ENCODE measurements around the gene ITPRID2. TPM values are rescaled to one million over a fixed set of nuclear protein-coding genes. Genes with fewer than 3 reads are reported as not detected.
"Not testable (repeated sequence)": the region's sequence is repeated elsewhere in the genome, so short reads cannot be mapped to it uniquely, and the experiment has no call there.

The ITPRID2 gene
- total RNA-seq, 1 donor from 2014 or later: 80.8 TPM

DNA sequence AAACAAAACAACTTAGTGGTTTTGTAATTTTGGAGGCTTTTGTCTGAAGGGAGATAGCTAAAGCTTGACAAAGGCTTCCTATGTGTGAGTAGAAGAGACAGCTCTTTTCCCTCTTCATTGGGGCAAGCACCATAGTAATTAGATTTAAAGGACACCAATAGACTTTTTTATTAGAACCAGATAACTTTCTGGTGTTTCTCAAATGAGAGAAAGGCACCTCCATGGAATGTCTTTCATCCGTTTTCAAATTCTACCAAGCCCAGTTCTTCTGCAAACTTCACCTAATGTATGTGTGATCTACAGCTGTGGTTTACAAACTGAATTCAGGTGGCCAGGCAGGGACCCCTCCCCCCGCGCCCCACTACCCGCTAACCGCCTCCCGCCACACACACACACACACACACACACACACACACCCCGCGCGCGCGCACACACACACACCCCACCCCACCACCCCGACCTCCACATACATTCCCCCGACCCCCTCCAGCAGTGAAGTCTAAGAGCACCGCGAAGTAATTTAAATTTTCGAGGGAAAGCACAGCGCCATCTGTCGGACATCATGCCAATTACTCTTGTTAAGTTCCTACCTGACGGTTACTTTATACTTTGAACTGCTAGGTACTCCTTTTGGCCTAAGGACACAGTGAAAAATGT, 62.5 kb downstream of the ITPRID2 start:
- intact Hi-C loops (cut with DNase I): loop anchor here (2.0 kb wide), 1 partner anchor 211 kb away; no protein-coding TSS in a partner anchor
- no peak for DNase-seq (ENCODE audit: low spot score)

- DNase-seq (ENCODE audit: low spot score): no peak
- intact Hi-C loops (cut with DNase I): loop anchor here (2.0 kb wide), 1 partner anchor 212 kb away; no protein-coding TSS in a partner anchor
These were observed 63.0 kb downstream of the ITPRID2 start for GRCh38 chr2:181954538-181954883.

DNA sequence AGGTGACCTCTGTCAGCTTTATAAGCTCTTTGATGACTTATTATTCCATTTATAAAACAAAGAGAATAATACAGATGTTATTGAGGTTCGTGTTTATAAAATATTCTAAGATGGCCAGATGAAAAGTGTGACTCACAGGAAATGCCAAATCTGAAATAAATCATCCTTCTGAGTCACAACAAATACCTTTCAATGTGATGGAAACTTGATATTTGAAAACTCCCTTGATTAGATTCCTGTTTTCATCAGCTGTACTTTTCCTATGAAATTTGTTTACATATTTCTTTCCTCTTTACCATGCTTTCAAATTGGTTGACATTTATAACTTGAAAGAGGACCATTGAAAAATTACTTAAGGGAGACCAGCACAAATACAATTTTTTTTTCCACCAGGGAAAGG, 63.5 kb downstream of the ITPRID2 start:
- intact Hi-C loops (cut with DNase I): loop anchor here (2.0 kb wide), 1 partner anchor 212 kb away; no protein-coding TSS in a partner anchor
- DNase-seq (ENCODE audit: low spot score): no peak

DNA sequence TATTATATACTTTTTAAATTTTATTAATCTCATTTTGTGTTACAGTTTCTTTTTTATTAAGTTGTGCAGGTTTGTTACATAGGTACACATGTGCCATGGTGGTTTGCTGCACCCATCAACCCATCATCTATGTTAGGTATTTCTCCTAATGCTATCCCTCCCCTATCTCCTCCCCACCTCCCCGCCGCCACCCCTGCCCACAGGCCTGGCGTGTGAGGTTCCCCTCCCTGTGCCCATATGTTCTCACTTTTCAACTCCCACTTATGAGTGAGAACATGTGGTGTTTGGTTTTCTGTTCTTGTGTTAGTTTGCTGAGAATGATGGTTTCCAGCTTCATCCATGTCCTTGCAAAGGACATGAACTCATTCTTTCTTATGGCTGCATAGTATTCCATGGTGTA, 64.3 kb downstream of the ITPRID2 start:
- intact Hi-C loops (cut with DNase I): loop anchor here (2.0 kb wide), 1 partner anchor 213 kb away; no protein-coding TSS in a partner anchor
- DNase-seq (ENCODE audit: low spot score): not testable (repeated sequence)

- intact Hi-C loops (cut with DNase I): no loop called here
- no peak for DNase-seq (ENCODE audit: low spot score)
These were observed 66.1 kb downstream of the ITPRID2 start for GRCh38 chr2:181957668-181958067.

- intact Hi-C loops (cut with DNase I): no loop called here
- no peak for DNase-seq (ENCODE audit: low spot score)
These were observed 67.2 kb downstream of the ITPRID2 start for GRCh38 chr2:181958726-181959125.

DNA sequence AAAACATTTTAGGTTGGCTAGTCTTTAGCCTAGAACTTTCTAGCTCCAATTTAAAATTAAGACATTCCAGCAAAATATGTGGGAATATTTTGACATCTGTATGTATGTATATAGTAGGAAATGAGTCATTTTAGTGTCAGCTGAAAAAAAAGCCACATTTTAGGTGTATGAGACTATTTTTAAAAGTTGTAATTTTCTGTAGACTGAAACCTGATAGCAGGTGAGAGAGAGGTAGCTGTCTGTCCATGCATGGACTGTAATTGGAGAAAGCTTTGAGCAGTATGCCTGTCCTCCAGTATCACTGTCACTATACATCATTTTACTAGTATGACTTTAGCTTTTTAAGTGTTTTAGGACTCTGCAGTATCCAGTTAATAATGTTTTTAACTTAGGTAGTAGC, 68.0 kb downstream of the ITPRID2 start:
- intact Hi-C loops (cut with DNase I): no loop called here

DNA sequence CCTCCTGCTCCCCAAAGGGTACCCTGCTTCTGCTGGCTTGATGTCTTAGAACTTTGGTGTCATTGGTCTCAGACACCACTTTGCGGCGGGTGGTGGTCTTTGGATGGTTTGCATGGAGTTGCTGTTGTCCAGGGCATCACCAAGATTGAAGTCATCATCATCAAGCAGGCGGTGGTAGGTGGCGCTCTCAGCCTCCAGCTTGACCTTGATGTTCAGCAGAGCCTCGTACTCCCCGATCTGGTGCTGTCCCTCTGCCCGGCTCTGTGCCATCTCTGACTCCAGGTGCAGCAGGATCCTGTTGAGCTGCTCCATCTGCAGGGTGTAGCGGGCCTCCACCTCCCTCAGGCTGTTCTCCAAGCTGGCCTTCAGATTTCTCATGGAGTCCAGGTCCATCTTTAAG, 69.6 kb downstream of the ITPRID2 start:
- DNase-seq (ENCODE audit: low spot score); intact Hi-C loops (cut with DNase I): not testable (repeated sequence)

More for the DNA sequence above, 68.0 kb downstream of the ITPRID2 start:
- DNase-seq (ENCODE audit: low spot score): no peak

GRCh38 chr2:181962142-181962541, 70.6 kb downstream of the ITPRID2 start:
- intact Hi-C loops (cut with DNase I): no loop called here
- DNase-seq (ENCODE audit: low spot score): no peak

GRCh38 chr2:181970160-181970794, 78.7 kb downstream of the ITPRID2 start:
- intact Hi-C loops (cut with DNase I): loop anchor here (5.0 kb wide), 1 partner anchor 107 kb away; no protein-coding TSS in a partner anchor
- no peak for DNase-seq (ENCODE audit: low spot score)

DNA sequence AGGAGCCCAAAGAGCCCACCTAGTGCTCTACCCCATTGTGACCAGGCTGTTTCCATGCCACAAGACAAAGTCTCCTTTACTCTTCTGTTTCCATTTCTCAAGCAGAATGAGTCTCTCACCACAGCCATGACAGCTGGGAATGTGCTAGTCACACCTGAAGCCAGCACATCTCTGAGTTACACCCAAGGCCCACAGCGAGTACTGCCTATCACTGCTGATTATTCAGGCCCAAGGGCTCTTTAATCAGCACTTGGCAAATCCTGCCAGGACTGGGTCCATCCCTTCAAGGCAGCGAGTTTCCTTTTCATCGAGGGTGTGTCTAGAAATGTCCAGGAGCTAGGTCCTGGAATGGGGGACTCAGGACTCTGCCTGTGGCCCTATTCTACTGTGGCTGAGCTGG, 79.5 kb downstream of the ITPRID2 start:
- intact Hi-C loops (cut with DNase I): loop anchor here (5.0 kb wide), 1 partner anchor 106 kb away; no protein-coding TSS in a partner anchor

GRCh38 chr2:181972431-181973170, 81.1 kb downstream of the ITPRID2 start:
- no peak for DNase-seq (ENCODE audit: low spot score)
- intact Hi-C loops (cut with DNase I): loop anchor here (5.0 kb wide), 1 partner anchor 105 kb away; no protein-coding TSS in a partner anchor

More for the DNA sequence above, 79.5 kb downstream of the ITPRID2 start:
- no peak for DNase-seq (ENCODE audit: low spot score)

GRCh38 chr2:181973171-181973783, 81.7 kb downstream of the ITPRID2 start:
- no peak for DNase-seq (ENCODE audit: low spot score)
- intact Hi-C loops (cut with DNase I): loop anchor here (5.0 kb wide), 1 partner anchor 104 kb away; no protein-coding TSS in a partner anchor

DNA sequence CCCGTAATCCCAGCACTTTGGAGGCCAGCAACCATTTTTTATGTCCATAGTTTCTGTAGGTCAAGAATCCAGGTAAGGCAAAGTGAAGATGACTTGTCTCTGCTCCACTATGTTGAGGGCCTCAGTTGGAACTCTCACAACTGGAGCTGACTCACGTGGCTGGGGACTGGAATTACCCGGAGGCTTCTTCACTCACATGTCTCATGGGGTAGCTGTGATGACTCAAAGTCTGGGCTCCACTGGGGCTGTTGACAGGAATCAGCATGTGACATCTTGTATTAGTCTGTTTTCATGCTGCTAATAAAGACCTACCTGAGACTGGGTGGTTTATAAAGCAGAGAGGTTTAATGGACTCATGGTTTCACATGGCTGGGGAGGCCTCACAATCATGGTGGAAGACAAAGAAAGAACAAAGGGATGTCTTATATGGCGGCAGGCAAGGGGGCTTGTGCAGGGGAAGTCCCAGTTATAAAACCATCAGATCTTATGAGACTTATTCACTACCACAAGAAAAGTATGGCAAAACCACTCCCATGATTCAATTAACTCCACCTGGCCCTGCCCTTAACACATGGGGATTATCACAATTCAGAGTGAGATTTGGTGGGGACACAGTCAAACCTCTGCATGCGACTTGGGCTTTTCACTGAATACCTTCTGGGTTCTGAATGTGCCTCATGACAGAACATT, 86.3 kb downstream of the ITPRID2 start:
- intact Hi-C loops (cut with DNase I): no loop called here
- no peak for DNase-seq (ENCODE audit: low spot score)

DNA sequence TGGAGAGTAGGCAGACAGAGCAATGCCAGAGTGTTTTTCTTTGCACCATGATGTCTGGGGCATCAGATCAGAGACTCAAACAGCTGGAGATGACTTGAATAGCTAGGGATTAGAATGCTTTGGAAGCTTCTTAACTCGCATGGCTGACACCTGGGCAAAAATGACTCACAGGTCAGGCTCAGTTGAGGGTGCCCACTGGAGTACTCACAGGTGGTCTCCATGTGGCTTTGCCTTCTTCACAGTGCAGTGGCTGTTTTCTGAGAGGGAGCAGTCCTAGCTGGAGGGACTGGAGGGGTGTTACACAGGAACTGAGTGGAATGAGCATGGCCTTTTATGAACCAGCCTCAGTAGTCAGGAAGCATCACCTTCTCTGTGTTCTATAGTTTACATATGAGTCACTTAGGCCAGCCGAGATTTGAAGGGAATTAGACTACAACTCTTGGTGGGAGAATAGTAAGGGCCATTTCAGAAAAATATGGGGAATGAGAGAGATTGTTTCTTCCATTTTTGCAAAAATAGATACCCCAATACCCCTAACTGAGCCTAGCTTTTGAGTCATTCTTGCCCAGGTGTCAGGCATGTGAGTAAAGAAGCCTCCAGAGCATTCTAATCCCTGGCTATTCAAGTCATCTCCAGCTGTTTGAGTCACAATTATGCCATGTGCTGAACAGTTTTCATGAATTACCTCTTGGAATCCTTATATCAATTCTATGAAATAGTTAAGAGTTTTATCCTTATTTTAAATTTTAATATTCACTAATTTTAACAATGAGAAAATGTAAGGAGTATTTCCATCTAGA, 87.0 kb downstream of the ITPRID2 start:
- DNase-seq (ENCODE audit: low spot score): no peak
- intact Hi-C loops (cut with DNase I): no loop called here
